IMR-90 (cell line): ENCODE measurements around the gene DNAI2. TPM values are rescaled to one million over a fixed set of nuclear protein-coding genes. Genes with fewer than 3 reads are reported as not detected.

Experiments
- ATAC-seq: fragments of 200-7000 bp; cut with Tn5 transposase; 2 replicates; pipeline ENCODE4 v1.9.1; 2020; ENCODE audit warnings: low read depth, mild to moderate bottlenecking, moderate library complexity
- BruUV-seq: library from RNA; stranded (reverse); fragments of 400-500 nt; replicated peaks from 2 replicates; lab custom pipeline; 2021; lab: Mats Ljungman, UMichigan
- CTCF ChIA-PET: fragments of 300-600 bp; formaldehyde crosslinking; extraction: SDS; loops from one replicate; lab custom pipeline; 2021; ENCODE audit warnings: antibody characterized with exemption; lab: Yijun Ruan, JAX
- POLR2A ChIA-PET: fragments of 300-600 bp; sonication (Branson Sonifier 250); formaldehyde crosslinking; loops from one replicate; lab custom pipeline; 2022; ENCODE audit warnings: antibody characterized with exemption; ENCODE audit not compliant: unreplicated experiment; lab: Charles Lee
- DNase-seq: peaks from one replicate; pipeline ENCODE4 v3.0.0; 2013
- H2AFZ ChIP-seq: replicated peaks from 2 replicates; pipeline ENCODE3; 2013; ENCODE audit warnings: low read length, mild to moderate bottlenecking; ENCODE audit not compliant: poor library complexity
- H2AK5ac ChIP-seq: 2 replicates; pipeline ENCODE4 v1.6.1; 2013; ENCODE audit warnings: low read depth, low read length, inconsistent platforms
- H2AK9ac ChIP-seq: replicated peaks from 2 replicates; pipeline ENCODE3; 2013; ENCODE audit warnings: mild to moderate bottlenecking, low read depth, low read length, moderate library complexity; ENCODE audit not compliant: poor library complexity
- H2BK120ac ChIP-seq: 2 replicates; pipeline ENCODE4 v1.6.1; 2013; ENCODE audit warnings: low read depth, low read length, inconsistent platforms
- H2BK15ac ChIP-seq: 3 replicates; pipeline ENCODE4 v1.6.1; 2013; ENCODE audit warnings: low read depth, low read length, inconsistent platforms
- H2BK20ac ChIP-seq: 2 replicates; pipeline ENCODE4 v1.6.1; 2013; ENCODE audit warnings: low read depth, mild to moderate bottlenecking, inconsistent platforms, low read length, moderate library complexity
- H2BK5ac ChIP-seq: 2 replicates; pipeline ENCODE4 v1.6.1; 2013; ENCODE audit warnings: mild to moderate bottlenecking, low read depth, low read length, inconsistent platforms; ENCODE audit not compliant: poor library complexity, severe bottlenecking
- H3K14ac ChIP-seq: replicated peaks from 2 replicates; pipeline ENCODE4 v1.6.1; 2013; ENCODE audit warnings: low read depth, low read length, inconsistent platforms
- H3K18ac ChIP-seq: 2 replicates; pipeline ENCODE4 v1.6.1; 2013; ENCODE audit warnings: low read depth, low read length, control low read depth
- H3K23ac ChIP-seq: 2 replicates; pipeline ENCODE4 v1.6.1; 2013; ENCODE audit warnings: low read depth, low read length, inconsistent platforms
- H3K27ac ChIP-seq: 2 replicates; pipeline ENCODE4 v1.5.1; 2013; ENCODE audit warnings: mild to moderate bottlenecking, control low read depth, low read length; ENCODE audit not compliant: insufficient read depth
- H3K27me3 ChIP-seq: 2 replicates; pipeline ENCODE4 v1.6.1; 2013; ENCODE audit warnings: low read length; ENCODE audit not compliant: control insufficient read depth, insufficient read depth
- H3K36me3 ChIP-seq: 2 replicates; pipeline ENCODE4 v1.6.1; 2013; ENCODE audit warnings: low read length, mixed read lengths; ENCODE audit not compliant: control insufficient read depth, insufficient read depth
- H3K4ac ChIP-seq: 2 replicates; pipeline ENCODE4 v1.6.1; 2013; ENCODE audit warnings: low read depth, low read length, inconsistent platforms
- H3K4me1 ChIP-seq: 2 replicates; pipeline ENCODE4 v1.6.1; 2013; ENCODE audit warnings: low read length, mixed read lengths; ENCODE audit not compliant: control insufficient read depth, insufficient read depth
- H3K4me2 ChIP-seq: 2 replicates; pipeline ENCODE4 v1.6.1; 2013; ENCODE audit warnings: low read depth, mild to moderate bottlenecking, control low read depth, low read length, moderate library complexity
- H3K4me3 ChIP-seq: 2 replicates; pipeline ENCODE4 v1.5.1; 2013; ENCODE audit warnings: low read depth, mild to moderate bottlenecking, control low read depth, low read length, moderate library complexity; ENCODE audit not compliant: insufficient read depth
- H3K56ac ChIP-seq: 2 replicates; pipeline ENCODE4 v1.6.1; 2013; ENCODE audit warnings: low read length, inconsistent platforms; ENCODE audit not compliant: insufficient read depth; ENCODE audit errors: extremely low read depth
- H3K79me1 ChIP-seq, 2 experiments: 2 replicates each; pipeline ENCODE4 v1.6.1; 2013; ENCODE audit warnings: low read length in 2 of 2, inconsistent platforms in 1 of 2, low read depth in 1 of 2
- H3K9ac ChIP-seq: 2 replicates; pipeline ENCODE4 v1.6.1; 2013; ENCODE audit warnings: low read depth, low read length, control low read depth
- H3K9me1 ChIP-seq: 2 replicates; pipeline ENCODE4 v1.6.1; 2013; ENCODE audit warnings: low read length, inconsistent platforms; ENCODE audit not compliant: insufficient read depth
- H3K9me3 ChIP-seq: 2 replicates; pipeline ENCODE4 v1.6.1; 2013; ENCODE audit warnings: low read length; ENCODE audit not compliant: control insufficient read depth, insufficient read depth
- H4K20me1 ChIP-seq: 2 replicates; pipeline ENCODE4 v1.6.1; 2013; ENCODE audit warnings: low read length, inconsistent platforms; ENCODE audit not compliant: insufficient read depth
- H4K5ac ChIP-seq: 2 replicates; pipeline ENCODE4 v1.6.1; 2013; ENCODE audit warnings: mild to moderate bottlenecking, low read depth, low read length, control low read depth
- H4K8ac ChIP-seq, 2 experiments: 2 replicates each; pipeline ENCODE4 v1.6.1; 2013; ENCODE audit warnings: low read depth in 2 of 2, low read length in 2 of 2, control low read depth in 1 of 2, inconsistent platforms in 1 of 2
- H4K91ac ChIP-seq: 2 replicates; pipeline ENCODE4 v1.6.1; 2013; ENCODE audit warnings: low read depth, low read length, inconsistent platforms; ENCODE audit not compliant: insufficient read depth
- BHLHE40 ChIP-seq: fragments of 150-350 bp; IDR thresholded peaks from 2 replicates; pipeline ENCODE4 v1.6.1; 2016; ENCODE audit warnings: mild to moderate bottlenecking, low read depth, low read length
- CEBPB ChIP-seq: IDR thresholded peaks from 2 replicates; pipeline ENCODE4 v1.6.1; 2012; ENCODE audit warnings: low read depth, low read length, improper control_type of control experiment
- MAZ ChIP-seq: IDR thresholded peaks from 2 replicates; pipeline ENCODE4 v1.6.1; 2012; ENCODE audit warnings: low read depth, mild to moderate bottlenecking, low read length, improper control_type of control experiment, moderate library complexity, borderline replicate concordance
- RFX5 ChIP-seq: IDR thresholded peaks from 2 replicates; pipeline ENCODE4 v1.8.0; 2012; ENCODE audit warnings: low read depth, mild to moderate bottlenecking, low read length, moderate library complexity
- SMC3 ChIP-seq: fragments of 150-350 bp; IDR thresholded peaks from 2 replicates; pipeline ENCODE4 v1.6.1; 2016; ENCODE audit warnings: low read depth, mild to moderate bottlenecking, antibody characterized with exemption, low read length, moderate library complexity
- WGBS, 2 experiments: methylation state at CpG; one replicate each; pipeline versions ENCODE4 v1.1.5 to v1.1.7; 2013; ENCODE audit warnings: missing lambda C conversion rate in 2 of 2; ENCODE audit not compliant: insufficient read length in 1 of 2; ENCODE audit errors: extremely low coverage in 2 of 2; 5-methylcytosine and 5-hydroxymethylcytosine counted together
- dilution Hi-C: fragments of 300-500 bp; cut with HindIII; formaldehyde crosslinking; loops from one replicate; pipeline ENCODE4 v1.14.3; 2018; ENCODE audit warnings: low sequenced_read_pairs; ENCODE audit not compliant: unreplicated experiment
- in situ Hi-C: fragments of 300-500 bp; cut with MboI; formaldehyde crosslinking; loops from 3 replicates; pipeline ENCODE4 v1.14.3; 2019; ENCODE audit warnings: low sequenced_read_pairs, inconsistent platforms, mixed read lengths
- intact Hi-C: fragments of 100-400 bp; cut with micrococcal nuclease; formaldehyde crosslinking; loops from 2 replicates; pipeline ENCODE4 v1.10.0; 2022
- polyA plus RNA-seq, 3 experiments: library from polyadenylated mRNA; depleted of rRNA; stranded (reverse); fragments of >200 nt; gene quantifications; 2 replicates each; pipeline ENCODE4 v1.2.3, GENCODE V29; 2012; ENCODE audit warnings: low replicate concordance in 1 of 3
- total RNA-seq: library from RNA; depleted of rRNA; stranded (reverse); fragments of >200 nt; gene quantifications from 2 replicates; pipeline ENCODE4 v1.2.3, GENCODE V29; 2012
- TF ChIP-seq, protein P1 (sequence below): fragments of 150-350 bp; IDR thresholded peaks from 2 replicates; pipeline ENCODE4 v1.6.1; 2017; ENCODE audit warnings: mild to moderate bottlenecking, antibody characterized with exemption, low read length, low read depth
- TF ChIP-seq, protein P2 (sequence below): conservative IDR thresholded peaks from 2 replicates; pipeline ENCODE4 v1.5.1; 2012; ENCODE audit warnings: mild to moderate bottlenecking, low read depth, low read length, improper control_type of control experiment

DNAI2 gene
- total and polyA plus RNA-seq, 2 of the 4 experiments (the other 2 are of a cell fraction) = not detected

DNA sequence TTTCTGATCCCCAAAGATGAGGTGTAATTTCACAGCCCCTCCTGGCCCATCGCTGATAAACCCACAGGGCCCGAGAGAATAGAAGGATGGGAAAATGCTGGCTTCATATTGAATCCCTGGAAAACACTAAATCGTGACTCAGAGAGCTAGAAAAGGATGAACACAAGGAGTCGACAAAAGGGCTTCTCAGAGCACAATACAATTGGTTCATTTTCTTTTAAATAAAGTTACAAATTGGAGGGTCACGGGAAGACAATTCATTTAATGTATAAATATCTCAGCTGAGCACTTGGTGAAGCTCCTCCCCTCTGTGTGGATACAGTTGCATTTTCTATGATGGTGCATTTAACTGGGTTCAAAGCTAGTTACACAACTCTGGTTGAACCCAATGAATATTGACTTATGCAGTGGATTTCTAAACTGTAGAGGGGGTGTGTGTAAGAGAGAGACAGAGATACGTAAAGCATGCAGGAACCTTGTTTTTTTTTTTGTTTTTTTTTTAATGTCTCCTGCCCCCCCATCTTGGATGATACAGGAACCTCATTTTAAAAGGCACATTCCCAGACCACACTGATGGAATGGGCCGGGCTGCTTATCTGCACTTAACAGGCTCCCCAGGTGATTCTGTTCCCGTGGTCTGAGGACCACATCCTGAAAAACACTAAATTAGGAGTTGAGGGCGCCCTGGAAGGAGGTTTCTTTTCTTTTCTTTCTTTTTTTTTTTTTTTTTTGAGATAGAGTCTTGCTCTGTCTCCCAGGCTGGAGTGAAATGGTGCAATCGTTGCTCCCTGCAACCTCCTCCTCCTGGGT lies 46.6 kb upstream of the DNAI2 start:
- H3K79me1 ChIP-seq = no peaks in the 10 kb centered on the region
- dilution Hi-C loops (no loop called here), intact Hi-C loops (no loop called here), in situ Hi-C loops (no loop called here)
- H2BK15ac ChIP-seq = no peak overlapping the region
- no peak overlapping the region for H2AFZ ChIP-seq
- H3K9me1 ChIP-seq = no peaks in the 10 kb centered on the region
- no peak overlapping the region for H3K27ac ChIP-seq
- no peak overlapping the region for H2AK9ac ChIP-seq
- no peak overlapping the region for H3K4me3 ChIP-seq
- H2BK20ac ChIP-seq = no peak overlapping the region
- H2BK120ac ChIP-seq = no peak overlapping the region
- CTCF ChIA-PET = no interaction called here
- DNase-seq (no peak), ATAC-seq (no peak)
- no peak for TF ChIP-seq SMC3
- no peak for TF ChIP-seq MAZ
- TF ChIP-seq, protein P1, sequence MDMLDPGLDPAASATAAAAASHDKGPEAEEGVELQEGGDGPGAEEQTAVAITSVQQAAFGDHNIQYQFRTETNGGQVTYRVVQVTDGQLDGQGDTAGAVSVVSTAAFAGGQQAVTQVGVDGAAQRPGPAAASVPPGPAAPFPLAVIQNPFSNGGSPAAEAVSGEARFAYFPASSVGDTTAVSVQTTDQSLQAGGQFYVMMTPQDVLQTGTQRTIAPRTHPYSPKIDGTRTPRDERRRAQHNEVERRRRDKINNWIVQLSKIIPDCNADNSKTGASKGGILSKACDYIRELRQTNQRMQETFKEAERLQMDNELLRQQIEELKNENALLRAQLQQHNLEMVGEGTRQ = no peak
- TF ChIP-seq CEBPB = no peak
- TF ChIP-seq RFX5 = no peak
- TF ChIP-seq, protein P2, sequence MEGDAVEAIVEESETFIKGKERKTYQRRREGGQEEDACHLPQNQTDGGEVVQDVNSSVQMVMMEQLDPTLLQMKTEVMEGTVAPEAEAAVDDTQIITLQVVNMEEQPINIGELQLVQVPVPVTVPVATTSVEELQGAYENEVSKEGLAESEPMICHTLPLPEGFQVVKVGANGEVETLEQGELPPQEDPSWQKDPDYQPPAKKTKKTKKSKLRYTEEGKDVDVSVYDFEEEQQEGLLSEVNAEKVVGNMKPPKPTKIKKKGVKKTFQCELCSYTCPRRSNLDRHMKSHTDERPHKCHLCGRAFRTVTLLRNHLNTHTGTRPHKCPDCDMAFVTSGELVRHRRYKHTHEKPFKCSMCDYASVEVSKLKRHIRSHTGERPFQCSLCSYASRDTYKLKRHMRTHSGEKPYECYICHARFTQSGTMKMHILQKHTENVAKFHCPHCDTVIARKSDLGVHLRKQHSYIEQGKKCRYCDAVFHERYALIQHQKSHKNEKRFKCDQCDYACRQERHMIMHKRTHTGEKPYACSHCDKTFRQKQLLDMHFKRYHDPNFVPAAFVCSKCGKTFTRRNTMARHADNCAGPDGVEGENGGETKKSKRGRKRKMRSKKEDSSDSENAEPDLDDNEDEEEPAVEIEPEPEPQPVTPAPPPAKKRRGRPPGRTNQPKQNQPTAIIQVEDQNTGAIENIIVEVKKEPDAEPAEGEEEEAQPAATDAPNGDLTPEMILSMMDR = no peak
- no peak for TF ChIP-seq BHLHE40
- no peak overlapping the region for H3K56ac ChIP-seq
- no peak overlapping the region for H4K91ac ChIP-seq
- H3K14ac ChIP-seq = no peak overlapping the region
- H4K8ac ChIP-seq = no peak overlapping the region
- H3K23ac ChIP-seq = no peak overlapping the region
- no peak overlapping the region for H3K9ac ChIP-seq
- no peak overlapping the region for H3K18ac ChIP-seq
- no peaks in the 10 kb centered on the region for H3K4me1 ChIP-seq
- H2BK5ac ChIP-seq = no peak overlapping the region
- H3K4me2 ChIP-seq = no peak overlapping the region
- WGBS, 2 experiments = no CpG with 5 or more reads among the region's 10 CpGs
- H4K5ac ChIP-seq = no peak overlapping the region
- no peaks in the 10 kb centered on the region for H3K36me3 ChIP-seq
- POLR2A ChIA-PET = no interaction called here
- no peak overlapping the region for H3K4ac ChIP-seq
- H2AK5ac ChIP-seq = no peak overlapping the region
- no peaks in the 10 kb centered on the region for H4K20me1 ChIP-seq
- no TSS peak for BruUV-seq
- H3K27me3 ChIP-seq = no peaks in the 10 kb centered on the region
- H3K9me3 ChIP-seq = no peaks in the 10 kb centered on the region
